Ureter (tissue), 1 donor: ENCODE measurements around the gene GARIN5A. TPM values are rescaled to one million over a fixed set of nuclear protein-coding genes. Genes with fewer than 3 reads are reported as not detected.
"Not testable (repeated sequence)": the region's sequence is repeated elsewhere in the genome, so short reads cannot be mapped to it uniquely, and the experiment has no call there.

Experiments
- DNase-seq: peaks from one replicate; pipeline ENCODE4 v3.0.0-alpha.2; 2020; ENCODE audit warnings: low spot score
- total RNA-seq: library from RNA; stranded (reverse); gene quantifications from one replicate; pipeline ENCODE4 v1.2.4, GENCODE V29; 2023
- donor health status: DM: yes; HTN: yes; CAD: no.

Gene GARIN5A
- total RNA-seq, 1 donor from 2014 or later, result 1.9 TPM

DNA sequence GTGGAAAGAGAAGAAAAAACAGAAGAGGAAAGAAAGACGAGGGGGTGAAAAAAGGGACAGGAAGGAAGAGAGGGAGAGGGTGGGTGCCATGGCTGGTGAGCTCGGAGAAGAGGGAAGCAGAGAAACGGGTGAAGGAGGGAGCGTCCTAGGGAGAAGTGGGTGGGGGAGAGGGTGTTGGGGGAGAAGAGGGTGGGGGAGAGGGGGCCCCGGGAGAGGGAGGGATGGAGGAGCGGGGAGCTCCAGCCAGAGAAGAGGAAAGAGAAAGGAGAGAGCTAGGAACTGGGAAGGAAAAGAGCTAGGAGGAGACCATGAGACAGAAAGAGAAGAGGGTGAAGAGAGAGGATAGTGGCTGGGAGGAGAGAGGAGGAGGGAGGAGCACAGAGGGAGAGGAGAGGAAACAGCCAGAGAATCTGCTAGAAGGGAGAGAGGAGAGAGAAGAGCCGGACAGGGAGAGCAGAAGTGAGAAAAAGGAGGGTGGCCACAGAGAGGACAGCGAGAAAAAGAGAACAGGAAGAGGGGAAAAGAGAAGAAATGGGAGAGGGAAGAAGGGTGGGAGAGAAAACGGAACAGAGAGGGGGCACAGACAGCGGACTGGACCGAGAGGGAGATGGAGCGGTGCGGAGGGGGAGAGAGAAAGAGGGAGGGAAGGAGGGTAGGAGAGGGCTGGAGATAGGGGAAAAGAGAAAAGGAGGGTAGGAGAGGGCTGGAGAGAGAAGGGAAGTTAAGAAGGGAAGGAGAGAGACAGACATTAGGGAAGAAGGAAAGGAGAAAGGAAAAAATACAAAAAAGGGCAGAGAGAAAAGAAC is 11.9 kb upstream of the GARIN5A start:
- no peak for DNase-seq

DNA sequence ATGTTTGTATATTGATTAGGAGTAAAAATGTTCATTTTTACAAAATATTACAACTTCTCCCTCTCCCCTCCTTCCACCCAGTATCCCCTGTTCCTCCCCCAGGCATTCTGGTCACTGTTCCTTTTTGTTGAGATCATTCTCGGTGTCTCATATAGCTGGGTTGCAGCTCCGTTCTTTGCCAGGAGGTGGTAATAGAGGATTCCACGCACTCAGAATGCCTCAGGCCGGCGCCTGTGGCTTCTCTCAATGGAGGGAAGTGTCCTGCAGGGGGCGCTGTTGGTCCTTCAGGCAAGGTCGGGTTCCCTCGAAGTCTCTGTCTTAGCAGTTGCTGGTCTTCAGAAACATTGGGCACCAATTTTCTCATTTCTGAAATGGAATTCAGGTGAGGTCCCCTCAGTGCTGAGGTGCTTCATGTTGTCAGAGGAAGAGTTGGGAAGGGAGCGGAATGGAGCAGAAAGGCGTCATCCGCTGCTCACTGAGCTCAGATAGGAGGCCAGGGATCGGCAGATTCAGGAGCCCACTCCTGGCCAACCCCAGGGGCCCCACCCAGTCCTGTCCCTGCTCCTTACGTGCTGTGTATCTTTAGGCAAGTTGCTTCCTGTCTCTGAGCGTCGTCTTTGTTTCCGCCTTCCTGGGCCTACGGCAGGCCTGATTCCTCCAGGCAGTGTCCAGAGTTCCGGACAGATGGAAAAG is 10.3 kb upstream of the GARIN5A start:
- no peak for DNase-seq

GRCh38 chr19:50485284-50485955 is 8.8 kb upstream of the GARIN5A start:
- DNase-seq, result no peak

DNA sequence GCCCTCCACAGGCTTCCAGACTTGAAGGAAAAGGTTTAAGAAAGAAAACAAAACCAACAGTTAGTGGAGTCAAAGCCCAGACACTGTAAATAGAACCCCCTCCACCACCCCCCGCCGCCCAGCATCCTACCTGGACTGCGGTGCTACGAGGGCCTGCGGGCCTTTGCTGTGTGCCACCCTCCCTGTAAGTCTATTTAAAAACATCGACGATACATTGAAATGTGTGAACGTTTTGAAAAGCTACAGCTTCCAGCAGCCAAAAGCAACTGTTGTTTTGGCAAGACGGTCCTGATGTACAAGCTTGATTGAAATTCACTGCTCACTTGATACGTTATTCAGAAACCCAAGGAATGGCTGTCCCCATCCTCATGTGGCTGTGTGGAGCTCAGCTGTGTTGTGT is 6.3 kb upstream of the GARIN5A start:
- no peak for DNase-seq

DNA sequence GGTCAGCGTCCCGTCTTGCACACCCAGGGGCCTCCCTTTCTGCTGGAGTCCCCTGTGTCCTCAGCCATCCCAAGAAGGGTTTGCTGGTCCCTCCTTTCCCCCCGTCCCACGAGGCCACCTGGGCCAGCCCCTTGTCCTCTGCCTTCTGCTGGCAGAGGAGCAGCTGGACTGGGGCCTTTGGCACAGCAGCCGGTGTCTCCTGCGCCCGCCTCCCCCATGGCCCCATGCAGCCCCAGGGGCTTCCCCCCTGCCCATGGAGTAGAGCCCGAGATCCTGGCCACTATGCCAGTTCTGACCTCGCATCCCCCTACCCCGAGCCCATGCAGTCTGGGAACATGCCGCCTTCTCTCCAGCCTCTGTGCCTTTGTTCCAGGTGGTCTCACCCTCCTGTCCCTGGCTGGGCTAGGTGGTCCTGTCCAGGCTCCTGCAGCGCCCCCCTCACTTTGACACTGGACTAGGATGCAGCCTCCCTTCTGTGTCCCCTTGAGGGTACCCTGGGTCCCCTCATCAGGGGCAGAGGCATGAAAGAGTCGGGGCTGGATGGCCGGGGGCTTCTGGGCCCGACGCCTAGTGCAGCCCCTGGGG is 5.7 kb upstream of the GARIN5A start:
- DNase-seq, result no peak

DNA sequence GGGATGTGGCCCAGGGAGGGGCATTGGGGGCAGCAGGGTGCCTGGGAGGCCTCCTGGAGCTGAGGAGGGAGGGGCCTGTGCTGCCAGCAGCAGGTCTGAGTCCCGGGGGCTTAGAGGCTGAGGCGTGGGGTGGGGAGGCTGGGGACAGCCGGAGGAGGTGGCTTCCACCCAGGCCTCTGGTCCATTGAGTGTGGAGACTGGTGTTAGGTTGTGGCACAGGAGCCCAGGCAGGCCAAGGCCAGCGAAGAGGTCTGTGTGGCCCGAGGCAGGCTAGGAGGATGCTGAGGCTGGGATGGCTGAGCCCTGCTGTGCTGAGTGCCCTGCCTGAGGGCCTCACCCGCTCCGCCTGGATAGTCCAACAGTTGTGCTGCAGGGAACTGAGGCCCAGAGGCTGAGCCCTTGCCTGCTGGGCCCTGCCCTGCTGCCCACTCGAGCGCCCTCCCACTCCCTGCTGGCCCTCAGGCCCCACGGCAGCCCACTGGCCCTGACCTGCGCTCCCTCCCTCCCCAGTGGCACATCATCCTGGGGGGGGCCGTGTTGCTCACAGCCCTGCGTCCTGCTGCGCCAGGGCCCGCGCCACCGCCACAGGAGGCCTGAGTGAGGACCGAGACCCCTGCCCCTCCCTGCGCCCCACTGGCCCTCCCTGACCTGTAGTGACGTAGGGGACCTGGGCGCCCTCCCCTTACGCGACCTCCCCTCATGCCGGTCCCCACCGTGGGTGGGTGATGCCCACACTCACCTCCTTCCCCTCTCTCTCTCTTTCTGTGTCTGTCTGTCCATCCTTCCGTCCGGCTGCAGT is 4.9 kb upstream of the GARIN5A start:
- DNase-seq, result no peak

GRCh38 chr19:50480281-50481111 is 3.8 kb upstream of the GARIN5A start:
- no peak for DNase-seq

- no peak for DNase-seq
Measured at GRCh38 chr19:50479761-50480251, 3.2 kb upstream of the GARIN5A start.

GRCh38 chr19:50478901-50479715 is 2.5 kb upstream of the GARIN5A start:
- no peak for DNase-seq

DNA sequence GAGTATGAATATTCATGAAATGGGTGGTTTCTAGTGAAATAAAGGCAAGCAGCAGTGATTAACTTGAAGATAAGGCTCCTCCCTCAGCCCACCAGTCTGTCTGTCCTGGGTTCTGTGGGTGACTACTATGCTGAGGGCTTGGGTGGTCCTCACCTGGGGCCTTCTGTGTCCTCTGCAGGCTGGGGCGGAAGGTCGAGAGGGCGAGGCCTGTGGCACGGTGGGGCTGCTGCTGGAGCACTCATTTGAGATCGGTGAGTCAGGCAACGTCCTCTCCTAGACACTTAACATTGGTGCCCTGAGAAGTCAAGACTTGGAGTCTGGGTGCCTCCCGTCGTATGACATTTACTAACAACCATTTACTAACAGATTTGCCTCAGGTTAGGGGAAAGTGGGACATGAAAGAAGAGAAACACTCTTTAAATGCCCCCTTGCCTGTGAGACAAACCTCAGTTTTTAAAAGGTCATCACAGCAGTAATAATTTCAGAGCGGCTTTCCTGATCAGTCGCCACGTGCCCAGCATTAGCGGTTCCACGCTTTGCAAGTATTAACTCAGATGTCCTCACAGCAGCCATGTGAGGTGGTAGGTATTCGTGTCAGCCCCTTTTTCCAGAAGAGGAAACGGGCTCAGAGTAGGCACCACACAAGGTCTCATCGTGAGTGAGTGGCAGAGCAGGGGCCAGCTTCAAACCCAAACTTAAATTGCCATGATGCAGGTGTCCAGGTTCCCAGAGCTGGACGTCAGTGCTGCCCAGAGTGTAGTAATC is 1.3 kb upstream of the GARIN5A start:
- no peak for DNase-seq

- DNase-seq, result no peak
Measured at GRCh38 chr19:50476907-50477238, 225 bp upstream of the GARIN5A start.

DNA sequence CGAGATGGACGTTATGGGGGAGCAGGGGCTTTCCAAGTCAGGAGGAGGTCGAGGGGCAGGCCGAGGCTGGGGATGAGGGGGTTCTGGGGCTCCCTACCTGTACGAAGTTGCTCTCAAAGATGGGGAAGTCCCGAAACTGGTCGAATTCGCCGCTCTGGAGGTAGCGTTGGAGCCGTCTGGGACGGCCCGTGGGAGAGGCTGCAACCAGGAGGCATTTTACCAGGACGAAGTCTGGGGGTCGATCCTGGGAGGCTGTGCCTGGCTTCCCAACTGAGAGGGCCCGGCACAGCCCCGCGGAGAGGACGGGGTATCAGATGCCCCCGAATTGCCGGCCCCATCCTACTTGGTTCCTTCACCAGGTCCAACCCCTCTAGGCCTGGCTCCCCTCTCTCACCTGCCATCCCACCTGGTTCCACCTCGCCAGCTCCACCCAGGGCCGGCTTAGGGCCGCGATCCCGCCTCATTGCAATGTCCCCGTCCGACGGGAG is 868 bp downstream of the GARIN5A start:
- no peak for DNase-seq

GRCh38 chr19:50475101-50475568 is 1.5 kb downstream of the GARIN5A start:
- no peak for DNase-seq

GRCh38 chr19:50473336-50473735 is 3.3 kb downstream of the GARIN5A start:
- DNase-seq, result not testable (repeated sequence)

GRCh38 chr19:50468818-50469217 is 7.8 kb downstream of the GARIN5A start:
- DNase-seq, result no peak

DNA sequence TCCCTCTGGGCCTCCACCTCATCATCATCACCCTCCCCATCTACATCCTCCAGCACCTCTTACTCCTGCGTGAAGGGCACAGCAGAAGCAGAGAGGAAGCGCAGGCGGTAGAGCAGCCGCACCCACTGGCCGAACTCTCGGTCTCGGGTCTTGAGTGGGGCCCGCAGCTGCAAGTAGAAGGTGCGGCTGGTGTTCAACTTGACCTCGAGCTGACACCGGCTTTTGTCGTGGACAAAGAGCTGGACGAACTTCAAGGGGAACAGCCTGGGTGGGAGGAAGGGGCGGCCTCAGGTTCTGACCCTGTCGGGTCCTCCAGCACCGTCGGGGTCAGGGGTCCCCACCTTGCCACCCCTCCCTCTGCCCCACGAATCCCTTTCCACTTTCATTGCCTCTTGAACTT is 9.1 kb downstream of the GARIN5A start:
- DNase-seq, result no peak

- DNase-seq, result no peak
Measured at GRCh38 chr19:50466706-50467039, 10.0 kb downstream of the GARIN5A start.

DNA sequence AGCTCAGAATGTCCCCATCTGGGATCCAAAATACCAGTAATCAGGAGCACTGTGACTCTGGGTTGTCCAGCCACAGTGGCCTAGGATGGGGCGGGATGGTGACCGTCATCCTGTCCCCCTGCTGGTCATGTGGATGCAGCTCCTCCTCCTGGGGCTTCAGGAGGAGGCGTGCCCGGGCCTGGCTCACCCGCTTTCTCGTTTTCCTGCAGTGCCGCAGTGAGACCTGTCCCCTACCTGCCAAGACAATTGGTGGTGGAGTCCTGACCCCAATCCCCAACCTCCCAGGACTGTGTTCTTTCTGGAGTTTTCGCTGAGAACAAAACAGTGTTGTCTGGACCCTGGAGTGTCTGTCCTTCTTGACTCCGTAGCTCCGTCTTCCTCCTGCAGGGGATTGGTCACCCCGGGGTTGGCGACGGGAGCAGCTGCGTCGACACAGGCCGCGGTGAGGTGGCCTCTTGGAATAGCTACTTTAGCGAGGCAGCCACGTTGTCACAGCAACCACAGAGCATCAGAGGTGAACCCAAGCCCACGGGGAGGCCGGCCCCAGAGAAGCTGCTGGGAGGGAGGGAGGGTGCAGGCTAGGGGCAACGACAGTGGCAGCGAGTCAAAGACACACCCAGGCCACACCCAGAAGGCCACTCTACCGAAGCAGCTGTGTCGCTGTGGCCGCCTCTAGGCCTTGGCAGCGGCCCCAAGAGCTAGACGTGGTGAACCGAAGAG is 10.5 kb downstream of the GARIN5A start:
- DNase-seq, result no peak
